GM12878 (cell line): ENCODE data around the gene RPS16. TPM values are rescaled to one million over a fixed set of nuclear protein-coding genes. Genes with fewer than 3 reads are reported as not detected.

ENCODE experiments used
- ATAC-seq: fragments of 200-7000 bp; cut with Tn5 transposase; 3 replicates; pipeline ENCODE4 v1.9.1; 2020; ENCODE audit warnings: mild to moderate bottlenecking, moderate library complexity
- BruUV-seq: library from RNA; stranded (reverse); fragments of 400-500 nt; replicated peaks from 2 replicates; lab custom pipeline; 2021; lab: Mats Ljungman, UMichigan
- CTCF ChIA-PET: fragments of 300-600 bp; sonication (Branson Sonifier 250); formaldehyde crosslinking; extraction: SDS; loops from one replicate; lab custom pipeline; 2021; ENCODE audit warnings: inconsistent platforms; lab: Yijun Ruan, JAX
- POLR2A ChIA-PET: fragments of 350-600 bp; formaldehyde crosslinking; extraction: SDS; loops from one replicate; lab custom pipeline; 2021; ENCODE audit warnings: inconsistent platforms; lab: Charles Lee
- RAD21 ChIA-PET: fragments of 300-600 bp; sonication (Branson Sonifier 250); formaldehyde crosslinking; loops from one replicate; lab custom pipeline; 2023; ENCODE audit warnings: antibody characterized with exemption; ENCODE audit not compliant: unreplicated experiment; lab: Charles Lee
- SMC1A ChIA-PET: fragments of 300-600 bp; sonication (Branson Sonifier 250); formaldehyde crosslinking; loops from one replicate; lab custom pipeline; 2023; ENCODE audit not compliant: unreplicated experiment, uncharacterized antibody; lab: Charles Lee
- DNase-seq: peaks from one replicate; pipeline ENCODE4 v3.0.0-alpha.2; 2011; ENCODE audit warnings: low read depth, low spot score
- FAIRE-seq: peaks from 3 replicates; lab custom pipeline; 2011; peaks lifted over from hg19 to GRCh38; lab: Jason Lieb, UNC
- H2AFZ ChIP-seq: 2 replicates; pipeline ENCODE4 v1.6.0; 2011; ENCODE audit warnings: low read depth, low read length, control low read depth; ENCODE audit not compliant: control insufficient read depth
- H3K27ac ChIP-seq: 2 replicates; pipeline ENCODE4 v1.5.1; 2011; ENCODE audit warnings: control low read depth; ENCODE audit not compliant: control insufficient read depth, insufficient read depth
- H3K27me3 ChIP-seq, 2 experiments: replicated peaks in 1 of 2; 2 replicates each; pipeline versions ENCODE4 v1.6.0 to v1.6.1; 2011; ENCODE audit warnings: low read length in 1 of 2; ENCODE audit not compliant: control insufficient read depth in 2 of 2, insufficient read depth in 2 of 2
- H3K36me3 ChIP-seq, 2 experiments: 2 replicates each; pipeline ENCODE4 v1.5.1; 2011; ENCODE audit warnings: low read length in 1 of 2; ENCODE audit not compliant: control insufficient read depth in 2 of 2, insufficient read depth in 2 of 2
- H3K4me1 ChIP-seq: 2 replicates; pipeline ENCODE4 v1.6.1; 2011; ENCODE audit warnings: mild to moderate bottlenecking, low read length, moderate library complexity, mixed read lengths; ENCODE audit not compliant: control insufficient read depth, insufficient read depth
- H3K4me2 ChIP-seq: 2 replicates; pipeline ENCODE4 v1.6.0; 2011; ENCODE audit warnings: control low read depth; ENCODE audit not compliant: control insufficient read depth, insufficient read depth
- H3K4me3 ChIP-seq: fragments of 200-600 bp; sonication (generic); 2 replicates; pipeline ENCODE4 v1.5.1; 2016
- H3K79me2 ChIP-seq: 2 replicates; pipeline ENCODE4 v1.6.0; 2011; ENCODE audit warnings: low read length; ENCODE audit not compliant: control insufficient read depth, insufficient read depth
- H3K9ac ChIP-seq: 2 replicates; pipeline ENCODE4 v1.8.0; 2011; ENCODE audit warnings: low read length, control low read depth, mixed read lengths; ENCODE audit not compliant: control insufficient read depth, insufficient read depth
- H3K9me3 ChIP-seq: replicated peaks from 3 replicates; pipeline ENCODE4 v1.5.1; 2011; ENCODE audit warnings: mild to moderate bottlenecking, low read length; ENCODE audit not compliant: control insufficient read depth, insufficient read depth
- H4K20me1 ChIP-seq: 2 replicates; pipeline ENCODE4 v1.6.0; 2011; ENCODE audit not compliant: control insufficient read depth, insufficient read depth
- GABPA ChIP-seq: IDR thresholded peaks from 2 replicates; pipeline ENCODE4 v1.6.1; 2014; ENCODE audit warnings: antibody characterized with exemption, low read depth, mild to moderate bottlenecking, inconsistent platforms
- JUNB ChIP-seq: IDR thresholded peaks from 2 replicates; pipeline ENCODE4 v1.6.1; 2016; ENCODE audit warnings: antibody characterized with exemption, mild to moderate bottlenecking
- NFYB ChIP-seq: IDR thresholded peaks from 2 replicates; pipeline ENCODE4 v1.6.1; 2011; ENCODE audit warnings: low read depth, mild to moderate bottlenecking, low read length, improper control_type of control experiment, moderate library complexity; ENCODE audit not compliant: insufficient read depth
- POLR2AphosphoS5 ChIP-seq: IDR thresholded peaks from 2 replicates; pipeline ENCODE4 v1.6.1; 2011; ENCODE audit warnings: mild to moderate bottlenecking, low read length, inconsistent platforms
- RELA ChIP-seq: fragments of 450-650 bp; IDR thresholded peaks from 2 replicates; pipeline ENCODE4 v1.8.0; 2014; ENCODE audit warnings: borderline replicate concordance; ENCODE audit not compliant: partially characterized antibody
- ZSCAN29 ChIP-seq: fragments of 450-650 bp; IDR thresholded peaks from 2 replicates; pipeline ENCODE4 v1.6.1; 2017; ENCODE audit warnings: mild to moderate bottlenecking, moderate library complexity
- WGBS: methylation state at CpG from one replicate; pipeline ENCODE4 v1.1.6; 2016; ENCODE audit warnings: low lambda C conversion rate; ENCODE audit not compliant: insufficient replicate concordance, insufficient coverage; ENCODE audit errors: missing lambda C conversion rate; 5-methylcytosine and 5-hydroxymethylcytosine counted together
- in situ Hi-C: fragments of 300-500 bp; cut with MboI; formaldehyde crosslinking; loops from 9 replicates; pipeline ENCODE4 v1.14.3; 2018; ENCODE audit warnings: mixed read lengths
- intact Hi-C: fragments of 100-400 bp; cut with micrococcal nuclease; formaldehyde crosslinking; loops from one replicate; pipeline ENCODE4 v1.14.2; 2022; ENCODE audit not compliant: unreplicated experiment
- polyA plus RNA-seq, 11 experiments: library from polyadenylated mRNA; depleted of rRNA in 4 of 11; unstranded in 6 of 11; stranded (reverse) in 5 of 11; fragments of >200 nt; fragmentation: Nextera tagmentation in 4 of 11; fragmentation: Illumina TruSeq in 1 of 11; extraction: Ambion mirVana in 4 of 11; extraction: Trizol in 1 of 11; gene quantifications; 1 replicate in 1 of 11; 2 replicates in 10 of 11; pipeline versions ENCODE4 v1.2.1 to v1.2.3, GENCODE V29; 2011 to 2016; ENCODE audit warnings: inconsistent platforms in 2 of 11, missing spikeins in 2 of 11, low read depth in 1 of 11
- total RNA-seq, 4 experiments: library from RNA; depleted of rRNA in 3 of 4; stranded (reverse); fragments of >200 nt in 3 of 4; fragmentation: Illumina TruSeq in 1 of 4; extraction: Trizol in 1 of 4; gene quantifications; 2 replicates each; pipeline versions ENCODE4 v1.2.1 to v1.2.3, GENCODE V29; 2013 to 2021

RPS16 gene
- total and polyA plus RNA-seq, 10 of the 15 experiments (the other 5 are each of a cell fraction or from before 2014, with no cell fraction given), result 148 to 4,810 (median 2,343) TPM

GRCh38 chr19:39434123-39435076 is 1.3 kb downstream of the RPS16 start:
- H3K4me1 ChIP-seq, result peaks cover 36% of the 10 kb centered on the region
- FAIRE-seq, result no peak
- H3K27me3 ChIP-seq, result no peaks in the 10 kb centered on the region
- H2AFZ ChIP-seq, result no peak overlapping the region
- ChIA-PET SMC1A (interaction anchor here (0.6 to 1.7 kb wide), 10 partner anchors 7 to 1028 kb away, joined by 3 to 9 read pairs (median 4); partner anchors contain the start of genes DYRK1B, EID2B, MED29 and PAF1), RAD21 (interaction anchor here (1.2 to 1.6 kb wide), 4 partner anchors 7 to 43 kb away, joined by 3 to 12 read pairs (median 7); partner anchors contain the start of genes MED29, PAF1, PLEKHG2 and SUPT5H), POLR2A (interaction anchor here (0.7 to 1.8 kb wide), 6 partner anchors 12 to 36 kb away, joined by 3 to 40 read pairs (median 8); partner anchors contain the start of gene SUPT5H), CTCF (interaction anchor here (0.6 to 1.7 kb wide), 11 partner anchors 20 to 505 kb away, joined by 3 to 15 read pairs (median 3); partner anchors contain the start of genes EID2B and PLEKHG2)
- H3K79me2 ChIP-seq, result peaks cover 36% of the 10 kb centered on the region
- peak overlapping the region; percentile 91 for H3K27ac ChIP-seq
- no peaks in the 10 kb centered on the region; the same call in 1 of the 2 replicates for H4K20me1 ChIP-seq
- H3K9ac ChIP-seq, result peak overlapping the region; percentile 97
- intact Hi-C loops, result no loop called here
- no peak for ATAC-seq
- peak; percentile 17; the same call in 1 of the 2 replicates for TF ChIP-seq POLR2AphosphoS5
- no peak for TF ChIP-seq NFYB
- TF ChIP-seq ZSCAN29, result no peak
- no peak for TF ChIP-seq RELA
- no peak for TF ChIP-seq JUNB
- no peak for TF ChIP-seq GABPA
- peak overlapping the region; percentile 97 for H3K4me3 ChIP-seq
- no peaks in the 10 kb centered on the region for H3K9me3 ChIP-seq
- DNase-seq, result no peak
- 12% methylated on average over 10 of the region's 10 CpGs for WGBS
- in situ Hi-C loops, result no loop called here
- H3K36me3 ChIP-seq, result peaks cover 10 to 15% of the 10 kb centered on the region in 2 experiments
- BruUV-seq, result no TSS peak
- peak overlapping the region; percentile 81 for H3K4me2 ChIP-seq
